ENCODE measurements around the gene IL17C. TPM values are rescaled to one million over a fixed set of nuclear protein-coding genes. Genes with fewer than 3 reads are reported as not detected.
A peak's percentile ranks its signal among the peaks of the same experiment; 100 is the strongest.
"Not testable (repeated sequence)": the region's sequence is repeated elsewhere in the genome, so short reads cannot be mapped to it uniquely, and the experiment has no call there.

Gene IL17C
- total and polyA plus RNA-seq, 2 donors (not counting 3 experiments of a cell fraction or from before 2014, with no cell fraction given): 0.17 TPM; not detected in 1

DNA sequence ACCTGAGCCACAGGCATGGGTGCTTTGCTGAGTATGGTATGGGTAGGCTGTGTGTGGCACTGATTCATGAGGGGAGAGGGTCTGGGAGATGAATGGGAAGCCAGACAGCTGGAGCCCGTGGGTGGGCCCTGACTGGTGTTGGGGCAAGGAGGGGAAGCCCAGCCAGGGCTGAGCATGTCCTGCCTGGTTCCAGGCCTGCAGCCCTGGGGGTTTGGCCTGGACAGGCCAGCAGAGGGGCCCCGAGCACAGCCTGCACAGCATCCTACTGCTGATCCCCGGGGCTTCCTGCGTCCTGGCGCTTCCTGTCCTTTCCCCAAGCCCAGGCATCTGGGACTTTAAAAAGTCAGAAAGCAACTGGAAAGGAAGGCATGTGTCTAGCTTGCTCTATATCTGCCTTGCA is 29.1 kb downstream of the IL17C start:
- H3K27me3 ChIP-seq (ENCODE audit: control insufficient read depth in 2 of 2, insufficient read depth in 2 of 2, low read length in 2 of 2): no peaks in the 10 kb centered on the region
- no peak overlapping the region for H2AFZ ChIP-seq (ENCODE audit: low read depth, low read length)
- ChIA-PET CTCF (no interaction called here), POLR2A (no interaction called here)
- no peaks in the 10 kb centered on the region for H3K9me3 ChIP-seq (replicated peaks; ENCODE audit: control insufficient read depth, insufficient read depth, low read length)
- dilution Hi-C loops (cut with MboI; ENCODE audit: extremely low pct_ligation_motif_present, low sequenced_read_pairs) (no loop called here), intact Hi-C loops (cut with micrococcal nuclease) (no loop called here)
- TF ChIP-seq, protein P1, sequence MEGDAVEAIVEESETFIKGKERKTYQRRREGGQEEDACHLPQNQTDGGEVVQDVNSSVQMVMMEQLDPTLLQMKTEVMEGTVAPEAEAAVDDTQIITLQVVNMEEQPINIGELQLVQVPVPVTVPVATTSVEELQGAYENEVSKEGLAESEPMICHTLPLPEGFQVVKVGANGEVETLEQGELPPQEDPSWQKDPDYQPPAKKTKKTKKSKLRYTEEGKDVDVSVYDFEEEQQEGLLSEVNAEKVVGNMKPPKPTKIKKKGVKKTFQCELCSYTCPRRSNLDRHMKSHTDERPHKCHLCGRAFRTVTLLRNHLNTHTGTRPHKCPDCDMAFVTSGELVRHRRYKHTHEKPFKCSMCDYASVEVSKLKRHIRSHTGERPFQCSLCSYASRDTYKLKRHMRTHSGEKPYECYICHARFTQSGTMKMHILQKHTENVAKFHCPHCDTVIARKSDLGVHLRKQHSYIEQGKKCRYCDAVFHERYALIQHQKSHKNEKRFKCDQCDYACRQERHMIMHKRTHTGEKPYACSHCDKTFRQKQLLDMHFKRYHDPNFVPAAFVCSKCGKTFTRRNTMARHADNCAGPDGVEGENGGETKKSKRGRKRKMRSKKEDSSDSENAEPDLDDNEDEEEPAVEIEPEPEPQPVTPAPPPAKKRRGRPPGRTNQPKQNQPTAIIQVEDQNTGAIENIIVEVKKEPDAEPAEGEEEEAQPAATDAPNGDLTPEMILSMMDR (IDR thresholded peaks at IDR 0.05; ENCODE audit: extremely low read depth in 1 of 2, insufficient read depth in 1 of 2, low read depth in 1 of 2, low read length in 2 of 2): peak in 1 of 2 donors; percentile 20
- no peak for TF ChIP-seq FOS (IDR thresholded peaks at IDR 0.05; ENCODE audit: borderline replicate concordance, insufficient read depth, low read length)
- no peaks in the 10 kb centered on the region for H3K9me1 ChIP-seq (replicated peaks; ENCODE audit: control insufficient read depth, extremely low read depth, insufficient read depth, low read length)
- no peak overlapping the region for H3K4me3 ChIP-seq (replicated peaks in 1 of 3; ENCODE audit: insufficient read depth in 1 of 3, low read depth in 1 of 3, low read length in 3 of 3)
- H3K4me2 ChIP-seq (ENCODE audit: insufficient read depth, low read length): no peak overlapping the region
- DNase-seq (ENCODE audit: low read depth, low spot score): no peak
- no TSS peak for BruUV-seq (replicated peaks)
- H3K79me2 ChIP-seq (ENCODE audit: control insufficient read depth, insufficient read depth, low read length): peaks cover 4% of the 10 kb centered on the region
- H3K4me1 ChIP-seq (ENCODE audit: control insufficient read depth, extremely low read depth, insufficient read depth, low read length): peaks cover 16% of the 10 kb centered on the region
- no peak overlapping the region for H3K9ac ChIP-seq (replicated peaks; ENCODE audit: extremely low read depth, insufficient read depth, low read length)
- no peaks in the 10 kb centered on the region for H3K36me3 ChIP-seq (ENCODE audit: control insufficient read depth in 2 of 2, extremely low read depth in 1 of 2, insufficient read depth in 2 of 2, low read length in 2 of 2)
- peak; percentile 37 for FAIRE-seq
- no peak overlapping the region for H3K27ac ChIP-seq (ENCODE audit: insufficient read depth, low read depth, low read length)
- no peaks in the 10 kb centered on the region for H4K20me1 ChIP-seq (replicated peaks; ENCODE audit: control insufficient read depth, extremely low read depth, insufficient read depth, low read length)

DNA sequence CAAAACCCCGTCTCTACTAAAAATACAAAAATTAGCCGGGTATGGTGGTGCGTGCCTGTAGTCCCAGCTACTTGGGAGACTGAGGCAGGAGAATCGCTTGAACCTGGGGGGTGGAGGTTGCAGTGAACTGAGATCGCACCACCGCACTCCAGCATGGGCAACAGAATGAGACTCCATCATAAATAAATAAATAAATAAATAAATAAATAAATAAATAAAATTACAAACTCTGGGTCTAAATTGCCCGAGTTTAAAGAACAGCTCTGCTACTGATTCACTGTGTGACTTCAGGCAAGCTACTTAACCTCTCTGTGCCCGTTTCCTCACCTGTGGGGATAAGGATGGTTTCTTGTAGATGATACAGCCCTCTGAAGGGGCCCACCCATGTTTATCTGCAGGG is 31.1 kb downstream of the IL17C start:
- H3K4me2 ChIP-seq (ENCODE audit: insufficient read depth, low read length); BruUV-seq (replicated peaks); H3K27me3 ChIP-seq (ENCODE audit: control insufficient read depth in 2 of 2, insufficient read depth in 2 of 2, low read length in 2 of 2); H3K9ac ChIP-seq (replicated peaks; ENCODE audit: extremely low read depth, insufficient read depth, low read length); H2AFZ ChIP-seq (ENCODE audit: low read depth, low read length); H3K27ac ChIP-seq (ENCODE audit: insufficient read depth, low read depth, low read length); dilution Hi-C loops (cut with MboI; ENCODE audit: extremely low pct_ligation_motif_present, low sequenced_read_pairs); H3K9me1 ChIP-seq (replicated peaks; ENCODE audit: control insufficient read depth, extremely low read depth, insufficient read depth, low read length); H3K9me3 ChIP-seq (replicated peaks; ENCODE audit: control insufficient read depth, insufficient read depth, low read length); H3K36me3 ChIP-seq (ENCODE audit: control insufficient read depth in 2 of 2, extremely low read depth in 1 of 2, insufficient read depth in 2 of 2, low read length in 2 of 2); H4K20me1 ChIP-seq (replicated peaks; ENCODE audit: control insufficient read depth, extremely low read depth, insufficient read depth, low read length); intact Hi-C loops (cut with micrococcal nuclease); H3K4me1 ChIP-seq (ENCODE audit: control insufficient read depth, extremely low read depth, insufficient read depth, low read length); DNase-seq (ENCODE audit: low read depth, low spot score); H3K4me3 ChIP-seq (replicated peaks in 1 of 3; ENCODE audit: insufficient read depth in 1 of 3, low read depth in 1 of 3, low read length in 3 of 3); POLR2A ChIA-PET; H3K79me2 ChIP-seq (ENCODE audit: control insufficient read depth, insufficient read depth, low read length); FAIRE-seq: not testable (repeated sequence)
- CTCF ChIA-PET: interaction anchor here (1.1 kb wide), 1 partner anchor 16 kb away, joined by 4 read pairs; no protein-coding TSS in a partner anchor

All from endothelial cell of umbilical vein (primary cell).